Caco-2 (cell line): ENCODE data around the gene SP6. TPM values are rescaled to one million over a fixed set of nuclear protein-coding genes. Genes with fewer than 3 reads are reported as not detected.

Experiments used
- BruUV-seq: library from RNA; stranded (reverse); fragments of 400-500 nt; replicated peaks from 2 replicates; lab custom pipeline; 2021; lab: Mats Ljungman, UMichigan
- CTCF ChIA-PET: fragments of 300-600 bp; sonication (Branson Sonifier 250); formaldehyde crosslinking; loops from one replicate; lab custom pipeline; 2022; ENCODE audit warnings: antibody characterized with exemption; lab: Charles Lee
- POLR2A ChIA-PET: fragments of 300-600 bp; sonication (Branson Sonifier 250); formaldehyde crosslinking; loops from one replicate; lab custom pipeline; 2022; ENCODE audit warnings: antibody characterized with exemption; lab: Charles Lee
- DNase-seq, 2 experiments: peaks; one replicate each; pipeline versions ENCODE4 v3.0.0 to v3.0.0-alpha.2; 2020 to 2022
- H3K27me3 ChIP-seq: replicated peaks from 2 replicates; pipeline ENCODE4 v1.6.0; 2011; ENCODE audit warnings: low read length; ENCODE audit not compliant: control insufficient read depth, insufficient read depth
- H3K36me3 ChIP-seq: 2 replicates; pipeline ENCODE4 v1.5.1; 2011; ENCODE audit warnings: low read length; ENCODE audit not compliant: control insufficient read depth, insufficient read depth
- H3K4me1 ChIP-seq: fragments of 250-450 bp; sonication (Bioruptor Pico); 2 replicates; pipeline ENCODE4 v1.5.1; 2020; ENCODE audit warnings: mild to moderate bottlenecking
- H3K4me3 ChIP-seq: 2 replicates; pipeline ENCODE4 v1.5.1; 2011; ENCODE audit warnings: low read depth, mild to moderate bottlenecking, control low read depth, low read length
- H3K9me3 ChIP-seq: fragments of 250-450 bp; sonication (Bioruptor Pico); 2 replicates; pipeline ENCODE4 v1.5.1; 2020; ENCODE audit warnings: mild to moderate bottlenecking, moderate library complexity
- H3K27ac Mint-ChIP-seq: one replicate; pipeline ENCODE4 v1.8.0; 2022; ENCODE audit warnings: mixed read lengths; ENCODE audit not compliant: unreplicated experiment
- H3K27me3 Mint-ChIP-seq: one replicate; pipeline ENCODE4 v1.8.0; 2022; ENCODE audit warnings: mixed read lengths; ENCODE audit not compliant: insufficient read depth, unreplicated experiment
- H3K36me3 Mint-ChIP-seq: one replicate; pipeline ENCODE4 v1.8.0; 2022; ENCODE audit warnings: mild to moderate bottlenecking, mixed read lengths; ENCODE audit not compliant: insufficient read depth, unreplicated experiment
- H3K4me1 Mint-ChIP-seq: one replicate; pipeline ENCODE4 v1.8.0; 2022; ENCODE audit warnings: low read depth, mixed read lengths; ENCODE audit not compliant: unreplicated experiment
- H3K4me3 Mint-ChIP-seq: one replicate; pipeline ENCODE4 v1.8.0; 2022; ENCODE audit warnings: mild to moderate bottlenecking, moderate library complexity, mixed read lengths; ENCODE audit not compliant: unreplicated experiment
- H3K9me3 Mint-ChIP-seq: one replicate; pipeline ENCODE4 v1.8.0; 2022; ENCODE audit warnings: mixed read lengths; ENCODE audit not compliant: unreplicated experiment
- CTCF ChIP-seq, 2 experiments: fragments of 200-600 bp in 1 of 2; IDR thresholded peaks; 1 replicate in 1 of 2; 2 replicates in 1 of 2; pipeline versions ENCODE4 v1.5.1 to v1.8.0; 2011 to 2022; ENCODE audit warnings: antibody characterized with exemption in 1 of 2, control low read depth in 1 of 2, inconsistent platforms in 1 of 2, low read depth in 1 of 2, low read length in 1 of 2, mild to moderate bottlenecking in 1 of 2, moderate library complexity in 1 of 2; ENCODE audit not compliant: insufficient read depth in 1 of 2, severe bottlenecking in 1 of 2, unreplicated experiment in 1 of 2
- intact Hi-C: fragments of 100-400 bp; cut with micrococcal nuclease; formaldehyde crosslinking; loops from one replicate; pipeline ENCODE4 v1.10.0; 2022; ENCODE audit not compliant: unreplicated experiment
- total RNA-seq: library from RNA; stranded (reverse); gene quantifications from 2 replicates; pipeline ENCODE4 v1.2.3, GENCODE V29; 2022

Gene SP6
- total RNA-seq, 1 experiment from 2014 or later: 25.0 TPM

GRCh38 chr17:47813512-47814031, 37.4 kb downstream of the SP6 start:
- POLR2A ChIA-PET: no interaction called here
- peak in 1 of 2 experiments; percentile 45 for DNase-seq
- Mint-ChIP-seq H3K9me3 (no peaks in the 10 kb centered on the region), H3K4me1 (peaks cover 32% of the 10 kb centered on the region), H3K27ac (peak overlapping the region; percentile 93), H3K4me3 (no peak overlapping the region), H3K27me3 (no peaks in the 10 kb centered on the region), H3K36me3 (peaks cover 17% of the 10 kb centered on the region)
- H3K4me1 ChIP-seq: peaks cover 33% of the 10 kb centered on the region
- H3K4me3 ChIP-seq: no peak overlapping the region
- H3K27me3 ChIP-seq: no peaks in the 10 kb centered on the region
- no peaks in the 10 kb centered on the region for H3K9me3 ChIP-seq
- no TSS peak for BruUV-seq
- intact Hi-C loops: no loop called here
- CTCF ChIA-PET: no interaction called here
- no peak for TF ChIP-seq CTCF (IDR thresholded peaks at IDR 0.05; ENCODE audit: insufficient read depth in 1 of 2, low read depth in 1 of 2, low read length in 1 of 2, severe bottlenecking in 1 of 2, unreplicated experiment in 1 of 2)
- H3K36me3 ChIP-seq: peaks cover 9% of the 10 kb centered on the region; the same call in 1 of the 2 replicates

GRCh38 chr17:47813077-47813476, 37.9 kb downstream of the SP6 start:
- peaks cover 21% of the 10 kb centered on the region for H3K36me3 Mint-ChIP-seq
- no peaks in the 10 kb centered on the region for H3K9me3 Mint-ChIP-seq
- DNase-seq: peak in 1 of 2 experiments; percentile 48
- no peak overlapping the region for H3K4me3 Mint-ChIP-seq
- no peaks in the 10 kb centered on the region for H3K27me3 ChIP-seq
- no peak overlapping the region for H3K4me3 ChIP-seq
- peaks cover 11% of the 10 kb centered on the region; the same call in 1 of the 2 replicates for H3K36me3 ChIP-seq
- peaks cover 36% of the 10 kb centered on the region for H3K4me1 ChIP-seq
- H3K4me1 Mint-ChIP-seq: peaks cover 32% of the 10 kb centered on the region
- H3K27ac Mint-ChIP-seq: peak overlapping the region; percentile 93
- no peak for TF ChIP-seq CTCF (IDR thresholded peaks at IDR 0.05; ENCODE audit: insufficient read depth in 1 of 2, low read depth in 1 of 2, low read length in 1 of 2, severe bottlenecking in 1 of 2, unreplicated experiment in 1 of 2)
- CTCF ChIA-PET: interaction anchor here (1.2 kb wide), 1 partner anchor 8 kb away, joined by 7 read pairs; the partner anchor contains the start of gene OSBPL7
- BruUV-seq: no TSS peak
- POLR2A ChIA-PET: no interaction called here
- intact Hi-C loops: no loop called here
- H3K27me3 Mint-ChIP-seq: no peaks in the 10 kb centered on the region
- H3K9me3 ChIP-seq: no peaks in the 10 kb centered on the region

- Histone ChIP-seq H3K4me3 (no peak overlapping the region), H3K4me1 (peaks cover 36% of the 10 kb centered on the region), H3K27me3 (no peaks in the 10 kb centered on the region), H3K9me3 (no peaks in the 10 kb centered on the region), H3K36me3 (peaks cover 13% of the 10 kb centered on the region; the same call in 1 of the 2 replicates)
- H3K27ac Mint-ChIP-seq: peak overlapping the region; percentile 93
- no peaks in the 10 kb centered on the region for H3K27me3 Mint-ChIP-seq
- peaks cover 26% of the 10 kb centered on the region for H3K36me3 Mint-ChIP-seq
- POLR2A ChIA-PET: interaction anchor here (0.7 kb wide), 1 partner anchor 19 kb away, joined by 3 read pairs; the partner anchor contains the start of genes LRRC46 and MRPL10
- peak overlapping the region; percentile 56 for H3K4me3 Mint-ChIP-seq
- no peaks in the 10 kb centered on the region for H3K9me3 Mint-ChIP-seq
- no peak for TF ChIP-seq CTCF (IDR thresholded peaks at IDR 0.05; ENCODE audit: insufficient read depth in 1 of 2, low read depth in 1 of 2, low read length in 1 of 2, severe bottlenecking in 1 of 2, unreplicated experiment in 1 of 2)
- CTCF ChIA-PET: interaction anchor here (1.2 kb wide), 2 partner anchors 9 to 19 kb away, joined by 4 to 7 read pairs; partner anchors contain the start of genes LRRC46, MRPL10 and OSBPL7
- peak in 1 of 2 experiments; percentile 43 for DNase-seq
- intact Hi-C loops: no loop called here
- peaks cover 36% of the 10 kb centered on the region for H3K4me1 Mint-ChIP-seq
- no TSS peak for BruUV-seq
Observed at GRCh38 chr17:47812146-47812920, 38.6 kb downstream of the SP6 start.
